Prostate gland (tissue), 2 donors: ENCODE measurements around the gene TEX13A. TPM values are rescaled to one million over a fixed set of nuclear protein-coding genes. Genes with fewer than 3 reads are reported as not detected.

Experiments
- DNase-seq: peaks from one replicate; pipeline ENCODE4 v3.0.0-alpha.2; 2019; ENCODE audit warnings: low spot score
- H3K27ac ChIP-seq, 2 donors: fragments of 200-600 bp; sonication (generic); 2 replicates each; pipeline ENCODE4 v1.5.1; 2017 to 2019
- H3K27me3 ChIP-seq: fragments of 200-600 bp; sonication (generic); replicated peaks from 2 replicates; pipeline ENCODE4 v1.5.1; 2019; ENCODE audit not compliant: insufficient read depth
- H3K36me3 ChIP-seq, 2 donors: fragments of 200-600 bp; sonication (generic); 1 replicate in 1 of 2; 2 replicates in 1 of 2; pipeline versions ENCODE4 v1.5.1 to v1.8.1; 2017 to 2019
- H3K4me1 ChIP-seq: fragments of 200-600 bp; sonication (generic); replicated peaks from 2 replicates; pipeline ENCODE4 v1.5.1; 2019
- H3K4me3 ChIP-seq, 2 donors: fragments of 200-600 bp; sonication (generic); 2 replicates each; pipeline ENCODE4 v1.5.1; 2017 to 2019
- H3K9me3 ChIP-seq: fragments of 200-600 bp; sonication (generic); 2 replicates; pipeline ENCODE4 v1.5.1; 2017
- POLR2A ChIP-seq: fragments of 450-650 bp; IDR thresholded peaks from one replicate; pipeline ENCODE4 v1.6.1; 2016; ENCODE audit warnings: antibody characterized with exemption, mild to moderate bottlenecking
- POLR2AphosphoS5 ChIP-seq: sonication (generic); formaldehyde crosslinking; IDR thresholded peaks from one replicate; pipeline ENCODE4 v1.6.1; 2017; ENCODE audit warnings: antibody characterized with exemption
- WGBS: methylation state at CpG from one replicate; pipeline ENCODE4 v1.1.5; 2018; 5-methylcytosine and 5-hydroxymethylcytosine counted together
- intact Hi-C: fragments of 100-400 bp; cut with DNase I; formaldehyde crosslinking; loops from one replicate; pipeline ENCODE4 v1.14.2; 2022
- total RNA-seq, 2 donors: library from RNA; depleted of rRNA; stranded (reverse); fragments of >200 nt; gene quantifications; one replicate each; pipeline ENCODE4 v1.1.0, GENCODE V29; 2016
- TF ChIP-seq, protein P1 (sequence below), 4 experiments: fragments of 200-600 bp in 2 of 4; fragments of 450-650 bp in 2 of 4; sonication (generic) in 2 of 4; IDR thresholded peaks; 1 replicate in 3 of 4; 2 replicates in 1 of 4; pipeline ENCODE4 v1.5.1; 2016 to 2019; ENCODE audit warnings: antibody characterized with exemption in 4 of 4, mild to moderate bottlenecking in 2 of 4, moderate library complexity in 2 of 4

The TEX13A gene
- total RNA-seq, 2 donors from 2014 or later, result 0.68 TPM; not detected in 1

DNA sequence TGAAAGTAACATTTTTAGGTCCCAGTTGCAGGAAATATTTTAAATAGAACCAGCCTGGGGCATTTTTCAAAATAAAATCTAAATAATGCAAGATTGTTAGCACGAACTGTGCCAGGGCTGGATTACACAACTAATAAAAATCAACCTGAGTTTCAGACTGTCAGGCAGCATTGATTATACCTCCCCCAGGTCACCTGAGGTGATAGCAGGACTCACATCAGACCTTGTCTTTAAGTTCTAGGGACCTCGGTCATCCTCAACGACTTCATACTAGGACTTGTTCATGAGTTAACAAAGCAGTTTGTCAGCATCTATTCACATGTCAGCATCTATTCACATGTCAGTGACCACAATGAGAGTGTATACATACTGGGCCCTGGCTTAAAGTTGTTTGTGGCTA is 8.7 kb upstream of the TEX13A start:
- Histone ChIP-seq H3K27me3 (no peaks in the 10 kb centered on the region), H3K4me1 (no peaks in the 10 kb centered on the region), H3K9me3 (no peaks in the 10 kb centered on the region), H3K36me3 (no peaks in the 10 kb centered on the region), H3K4me3 (no peak overlapping the region), H3K27ac (no peak overlapping the region)
- TF ChIP-seq, protein P1, sequence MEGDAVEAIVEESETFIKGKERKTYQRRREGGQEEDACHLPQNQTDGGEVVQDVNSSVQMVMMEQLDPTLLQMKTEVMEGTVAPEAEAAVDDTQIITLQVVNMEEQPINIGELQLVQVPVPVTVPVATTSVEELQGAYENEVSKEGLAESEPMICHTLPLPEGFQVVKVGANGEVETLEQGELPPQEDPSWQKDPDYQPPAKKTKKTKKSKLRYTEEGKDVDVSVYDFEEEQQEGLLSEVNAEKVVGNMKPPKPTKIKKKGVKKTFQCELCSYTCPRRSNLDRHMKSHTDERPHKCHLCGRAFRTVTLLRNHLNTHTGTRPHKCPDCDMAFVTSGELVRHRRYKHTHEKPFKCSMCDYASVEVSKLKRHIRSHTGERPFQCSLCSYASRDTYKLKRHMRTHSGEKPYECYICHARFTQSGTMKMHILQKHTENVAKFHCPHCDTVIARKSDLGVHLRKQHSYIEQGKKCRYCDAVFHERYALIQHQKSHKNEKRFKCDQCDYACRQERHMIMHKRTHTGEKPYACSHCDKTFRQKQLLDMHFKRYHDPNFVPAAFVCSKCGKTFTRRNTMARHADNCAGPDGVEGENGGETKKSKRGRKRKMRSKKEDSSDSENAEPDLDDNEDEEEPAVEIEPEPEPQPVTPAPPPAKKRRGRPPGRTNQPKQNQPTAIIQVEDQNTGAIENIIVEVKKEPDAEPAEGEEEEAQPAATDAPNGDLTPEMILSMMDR (IDR thresholded peaks at IDR 0.05), result no peak
- TF ChIP-seq POLR2A (no peak), POLR2AphosphoS5 (no peak)
- 60% methylated on average over 3 of the region's 3 CpGs for WGBS
- intact Hi-C loops, result no loop called here
- DNase-seq, result no peak

DNA sequence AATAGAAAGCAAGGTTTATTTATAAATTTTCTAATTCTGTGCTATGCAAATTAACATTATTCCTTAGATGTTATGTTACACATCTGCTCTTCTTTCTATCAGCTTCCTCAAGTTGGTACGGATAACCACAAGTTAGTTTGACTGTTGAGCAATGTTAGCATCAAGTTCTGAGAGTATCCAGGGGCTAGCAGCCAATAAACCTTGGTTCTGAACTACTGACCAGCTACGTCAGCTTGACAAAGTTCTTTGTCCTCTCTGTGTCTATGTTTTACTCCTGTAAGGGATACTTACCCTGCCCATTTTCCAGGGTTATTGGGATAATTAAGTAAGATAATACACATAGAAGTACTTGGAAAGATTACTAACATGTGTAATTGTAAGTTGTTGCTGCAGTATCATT is 8.1 kb upstream of the TEX13A start:
- 60% methylated on average over 2 of the region's 2 CpGs for WGBS
- no peaks in the 10 kb centered on the region for H3K27me3 ChIP-seq
- DNase-seq, result no peak
- no peak overlapping the region for H3K4me3 ChIP-seq
- H3K9me3 ChIP-seq, result no peaks in the 10 kb centered on the region
- TF ChIP-seq, protein P1 (IDR thresholded peaks at IDR 0.05), result no peak
- TF ChIP-seq POLR2AphosphoS5, result no peak
- no peak for TF ChIP-seq POLR2A
- no peaks in the 10 kb centered on the region for H3K4me1 ChIP-seq
- no peak overlapping the region for H3K27ac ChIP-seq
- no peaks in the 10 kb centered on the region for H3K36me3 ChIP-seq
- intact Hi-C loops, result no loop called here

DNA sequence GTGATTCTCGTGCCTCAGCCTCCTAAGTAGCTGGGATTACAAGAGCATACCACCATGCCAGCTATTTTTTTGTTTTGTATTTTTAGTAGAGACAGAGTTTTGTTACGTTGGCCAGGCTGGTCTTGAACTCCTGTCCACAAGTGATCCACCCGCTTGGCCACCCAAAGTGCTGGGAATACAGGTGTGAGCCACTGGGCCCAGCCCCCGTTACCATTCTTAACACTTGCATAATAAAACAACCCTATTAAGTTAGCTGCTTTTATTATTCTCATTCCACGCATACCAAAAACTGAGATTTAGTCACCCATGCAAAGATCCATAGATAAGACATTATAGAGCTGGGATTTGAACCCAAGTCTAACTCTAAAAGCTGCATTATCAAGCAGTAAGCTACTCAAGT is 6.0 kb upstream of the TEX13A start:
- Histone ChIP-seq H3K9me3 (no peaks in the 10 kb centered on the region), H3K4me1 (no peaks in the 10 kb centered on the region), H3K27me3 (no peaks in the 10 kb centered on the region), H3K4me3 (no peak overlapping the region), H3K27ac (no peak overlapping the region), H3K36me3 (no peaks in the 10 kb centered on the region)
- WGBS, result 65% methylated on average over 5 of the region's 5 CpGs
- TF ChIP-seq, protein P1 (IDR thresholded peaks at IDR 0.05), result no peak
- TF ChIP-seq POLR2AphosphoS5 (no peak), POLR2A (no peak)
- DNase-seq, result no peak
- intact Hi-C loops, result no loop called here

DNA sequence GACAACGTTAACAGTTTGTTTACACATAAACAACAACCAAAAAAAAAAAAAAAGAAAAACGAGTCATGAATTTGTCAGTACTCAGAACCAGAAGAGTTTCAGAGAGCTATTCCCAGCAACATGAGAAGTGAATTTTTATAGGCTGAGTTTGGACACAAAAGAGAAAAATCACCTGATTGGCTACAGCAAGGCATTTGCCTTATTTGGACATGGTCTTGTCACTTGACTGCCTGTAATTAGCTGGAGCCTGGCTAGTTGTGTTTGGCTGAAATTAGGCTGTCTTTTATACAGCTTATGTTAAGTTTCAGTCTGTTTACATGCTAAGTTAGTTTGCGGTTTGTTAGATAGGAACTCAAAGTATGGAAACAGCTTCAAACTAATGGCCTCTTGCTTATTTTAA is 880 bp upstream of the TEX13A start:
- Histone ChIP-seq H3K9me3 (no peaks in the 10 kb centered on the region), H3K27me3 (no peaks in the 10 kb centered on the region), H3K36me3 (no peaks in the 10 kb centered on the region), H3K4me1 (no peaks in the 10 kb centered on the region), H3K4me3 (no peak overlapping the region), H3K27ac (no peak overlapping the region)
- intact Hi-C loops, result no loop called here
- WGBS, result 71% methylated on average over 3 of the region's 3 CpGs
- DNase-seq, result no peak
- TF ChIP-seq, protein P1 (IDR thresholded peaks at IDR 0.05), result no peak
- TF ChIP-seq POLR2A (no peak), POLR2AphosphoS5 (no peak)

- H3K9me3 ChIP-seq, result no peaks in the 10 kb centered on the region
- no peak for DNase-seq
Measured at GRCh38 chrX:105219454-105220401, 766 bp downstream of the TEX13A start.

More at GRCh38 chrX:105219454-105220401, 766 bp downstream of the TEX13A start:
- WGBS, result 95% methylated on average over 14 of the region's 26 CpGs
- Histone ChIP-seq H3K4me3 (no peak overlapping the region), H3K36me3 (no peaks in the 10 kb centered on the region), H3K4me1 (no peaks in the 10 kb centered on the region), H3K27me3 (no peaks in the 10 kb centered on the region), H3K27ac (no peak overlapping the region)
- TF ChIP-seq, protein P1 (IDR thresholded peaks at IDR 0.05), result no peak
- intact Hi-C loops, result no loop called here
